Natural killer cell treated with Interleukin-12 subunit alpha and Interleukin-12 subunit beta and Interleukin-15 and Interleukin-18, amount 100 ng/mL, for 72 hours (primary cell): ENCODE measurements around the gene GSG1. TPM values are rescaled to one million over a fixed set of nuclear protein-coding genes. Genes with fewer than 3 reads are reported as not detected.

Experiments
- ATAC-seq, 2 donors: fragments of 150-1000 bp; cut with Tn5 transposase in 1 of 2; sonication (Bioruptor Pico), chemical (Tn5 transposase) in 1 of 2; 2 replicates each; pipeline ENCODE4 v1.10.0; 2021
- DNase-seq: peaks from one replicate; pipeline ENCODE4 v3.0.0; 2022; ENCODE audit warnings: low spot score
- H3K27ac Mint-ChIP-seq, 2 donors: 1 replicate in 1 of 2; 2 replicates in 1 of 2; pipeline ENCODE4 v1.8.0; 2022; ENCODE audit warnings: mixed read lengths in 2 of 2, mild to moderate bottlenecking in 1 of 2, moderate library complexity in 1 of 2
- H3K27me3 Mint-ChIP-seq, 2 donors: 1 replicate in 1 of 2; 2 replicates in 1 of 2; pipeline ENCODE4 v1.8.0; 2022; ENCODE audit warnings: mixed read lengths in 2 of 2
- H3K36me3 Mint-ChIP-seq: one replicate; pipeline ENCODE4 v1.8.0; 2022; ENCODE audit warnings: mixed read lengths
- H3K4me1 Mint-ChIP-seq, 2 donors: 1 replicate in 1 of 2; 2 replicates in 1 of 2; pipeline ENCODE4 v1.8.0; 2022; ENCODE audit warnings: low read depth in 2 of 2, mixed read lengths in 2 of 2, mild to moderate bottlenecking in 1 of 2
- H3K4me3 Mint-ChIP-seq: one replicate; pipeline ENCODE4 v1.8.0; 2022; ENCODE audit warnings: mixed read lengths
- H3K9me3 Mint-ChIP-seq: 2 replicates; pipeline ENCODE4 v1.8.0; 2022; ENCODE audit warnings: mixed read lengths
- total RNA-seq, 2 donors: library from RNA; stranded (reverse); gene quantifications; one replicate each; pipeline ENCODE4 v1.2.3, GENCODE V29; 2022

Gene GSG1
- not detected for total RNA-seq

DNA sequence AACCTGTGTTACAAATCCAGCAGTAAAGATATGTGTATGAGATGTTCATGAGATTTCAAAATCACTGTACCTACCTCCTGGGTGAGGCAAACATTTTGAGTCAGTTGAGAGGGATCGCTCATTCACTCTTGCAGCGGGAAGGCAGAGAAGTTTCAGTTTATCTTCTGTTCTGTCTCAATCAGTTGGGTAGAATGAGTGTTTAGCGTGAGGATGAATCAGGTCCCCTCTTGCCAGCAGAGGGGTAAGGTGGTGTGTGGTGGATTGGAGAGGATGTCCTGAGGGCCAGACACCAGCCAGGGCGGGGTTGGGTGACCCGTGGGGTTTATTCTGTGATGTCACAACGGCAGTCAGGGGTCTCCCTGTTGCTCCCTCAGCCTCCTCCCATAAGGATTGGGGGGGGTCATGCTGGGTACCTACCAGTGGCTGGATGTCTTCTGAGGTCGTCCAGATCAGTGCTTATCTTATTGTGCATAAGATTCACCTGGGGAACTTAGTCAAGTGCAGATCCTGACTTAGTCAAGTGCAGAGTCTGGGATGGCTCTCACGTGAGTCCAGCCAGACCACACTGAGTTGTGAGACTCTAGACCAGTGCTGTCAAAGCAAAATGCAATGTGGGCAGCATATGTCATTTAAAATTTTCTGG, at the start of gene GSG1:
Gene GSG1, minus strand, starts transcription at position 277 of the 643 bp plus-strand sequence. Its CDS starts 155 bp downstream, at position 122.
- Mint-ChIP-seq H3K4me3 (peak within 1 kb of the TSS; percentile 81), H3K9me3 (no peaks in the 10 kb centered on the region), H3K27ac (peak within 1 kb of the TSS; percentile 73 to 89), H3K36me3 (no peaks in the 10 kb centered on the region), H3K27me3 (peaks cover 8 to 9% of the 10 kb centered on the region in 2 donors), H3K4me1 (peaks cover 21 to 22% of the 10 kb centered on the region in 2 donors)
- DNase-seq (no peak), ATAC-seq (peak in 1 of 2 donors; percentile 18)

DNA sequence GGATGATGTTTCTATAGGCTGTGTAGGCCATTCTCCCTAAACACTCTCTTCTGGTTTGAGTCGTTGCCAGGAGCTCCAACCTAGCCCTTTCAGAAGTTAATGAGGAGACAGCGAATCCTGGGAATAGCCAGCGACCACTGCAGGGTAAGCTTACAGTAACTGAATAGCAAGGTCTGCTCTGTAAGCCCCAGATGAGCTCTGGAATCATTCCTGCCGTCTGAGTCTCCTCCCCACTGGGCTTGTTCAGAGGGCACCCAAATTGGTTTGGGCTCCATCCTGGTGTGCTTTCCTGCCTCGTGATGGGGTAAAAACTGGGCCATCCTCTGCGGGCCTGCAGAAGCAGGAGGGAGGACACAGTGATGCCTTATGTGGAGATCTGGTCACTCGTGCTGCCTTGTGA, 49.7 kb upstream of the GSG1 start:
- H3K36me3 Mint-ChIP-seq: no peaks in the 10 kb centered on the region

DNA sequence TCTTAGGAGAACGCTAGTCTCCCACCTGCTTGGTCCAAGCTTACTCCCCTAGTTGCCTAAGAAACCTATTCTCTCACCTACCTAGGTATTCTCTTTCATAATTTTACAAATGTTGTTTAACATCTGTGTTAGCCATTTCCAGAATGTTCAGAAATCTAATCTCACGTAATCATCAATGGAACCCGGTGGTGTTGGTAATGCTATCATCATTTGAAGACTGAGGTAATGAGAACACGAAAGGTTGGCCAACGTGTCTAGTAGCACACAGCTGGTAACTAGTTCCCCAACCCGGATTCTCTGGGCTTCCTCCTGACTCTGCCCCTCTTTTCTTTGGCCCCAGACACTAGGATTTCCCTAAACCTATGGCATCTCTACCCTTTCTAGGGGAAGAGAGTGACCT, 49.3 kb upstream of the GSG1 start:
- no peaks in the 10 kb centered on the region for H3K36me3 Mint-ChIP-seq
- ATAC-seq (no peak), DNase-seq (no peak)
- H3K4me3 Mint-ChIP-seq: no peak overlapping the region
- no peak overlapping the region for H3K27ac Mint-ChIP-seq
- peaks cover 17 to 53% of the 10 kb centered on the region in 2 donors for H3K27me3 Mint-ChIP-seq
- peaks cover 0 to 2% of the 10 kb centered on the region in 2 donors for H3K4me1 Mint-ChIP-seq
- no peaks in the 10 kb centered on the region for H3K9me3 Mint-ChIP-seq

More for the DNA sequence above, 49.7 kb upstream of the GSG1 start:
- no peak for DNase-seq
- Mint-ChIP-seq H3K4me3 (no peak overlapping the region), H3K27me3 (peaks cover 15 to 49% of the 10 kb centered on the region in 2 donors), H3K9me3 (no peaks in the 10 kb centered on the region), H3K4me1 (peaks cover 0 to 2% of the 10 kb centered on the region in 2 donors), H3K27ac (no peak overlapping the region)
- no peak for ATAC-seq

DNA sequence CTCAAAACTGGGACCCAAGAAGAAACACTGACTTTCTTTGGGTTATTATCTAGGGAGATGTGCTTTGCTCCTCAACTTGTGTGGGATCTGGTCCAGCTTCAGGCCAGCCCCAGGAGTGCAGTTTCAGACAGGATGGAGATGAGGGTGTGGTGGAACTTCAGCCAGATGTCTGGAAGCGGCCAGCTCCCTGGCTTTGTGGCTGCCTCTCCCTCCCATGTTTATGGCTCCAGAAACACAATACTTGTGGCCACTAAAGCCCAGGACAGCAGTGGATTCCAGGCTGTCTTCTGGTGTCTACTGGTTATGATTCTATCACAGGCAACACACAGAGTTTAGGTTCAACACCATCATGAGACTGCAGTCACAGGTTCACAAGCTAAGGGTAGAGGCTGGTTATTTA, 48.8 kb upstream of the GSG1 start:
- ATAC-seq: peak in 1 of 2 donors; percentile 24
- no peak overlapping the region for H3K27ac Mint-ChIP-seq
- peaks cover 19 to 58% of the 10 kb centered on the region in 2 donors for H3K27me3 Mint-ChIP-seq
- DNase-seq: no peak
- H3K4me3 Mint-ChIP-seq: no peak overlapping the region
- no peaks in the 10 kb centered on the region for H3K36me3 Mint-ChIP-seq
- H3K9me3 Mint-ChIP-seq: no peaks in the 10 kb centered on the region
- peaks cover 0 to 2% of the 10 kb centered on the region in 2 donors for H3K4me1 Mint-ChIP-seq

DNA sequence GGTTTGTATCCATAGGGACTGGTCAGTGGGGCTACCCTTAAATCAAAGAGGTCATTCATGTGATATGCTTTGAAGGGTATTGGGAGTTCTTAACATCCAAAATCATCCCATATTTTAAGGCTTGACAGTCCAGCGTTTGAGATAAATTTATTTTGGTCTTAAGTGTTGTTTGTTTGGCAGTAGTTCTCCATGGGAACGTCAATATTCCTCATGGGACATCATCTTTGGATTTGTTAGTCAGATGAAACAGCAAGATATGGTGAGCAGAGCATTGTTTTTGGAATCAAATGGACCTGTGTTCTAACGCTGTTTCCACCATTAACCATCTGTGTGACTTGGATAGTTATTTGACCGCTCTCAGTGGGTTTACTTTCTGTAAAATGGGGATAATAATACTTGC, 45.9 kb upstream of the GSG1 start:
- Mint-ChIP-seq H3K36me3 (no peaks in the 10 kb centered on the region), H3K27me3 (peaks cover 18 to 45% of the 10 kb centered on the region in 2 donors), H3K27ac (no peak overlapping the region), H3K9me3 (no peaks in the 10 kb centered on the region), H3K4me1 (peaks cover 0 to 2% of the 10 kb centered on the region in 2 donors), H3K4me3 (no peak overlapping the region)
- no peak for DNase-seq
- ATAC-seq: no peak

DNA sequence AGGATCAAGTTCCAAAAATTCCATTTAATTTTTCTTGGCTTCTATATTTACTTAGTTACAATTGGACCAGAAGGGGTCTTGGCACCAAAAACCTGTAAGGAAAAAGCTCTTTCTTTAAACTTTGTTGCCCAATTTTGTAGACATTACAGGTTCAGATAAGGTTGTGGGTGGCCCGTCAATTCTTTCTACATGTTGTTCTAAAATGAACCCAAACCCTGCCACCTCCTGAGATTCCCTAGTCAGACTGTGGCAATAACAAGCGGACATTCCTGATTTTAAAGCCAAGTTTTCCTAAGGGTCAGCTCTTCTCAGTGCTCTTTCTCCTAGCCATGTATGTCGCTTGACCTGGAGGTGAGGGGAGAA, 45.0 kb upstream of the GSG1 start:
- H3K4me3 Mint-ChIP-seq: no peak overlapping the region
- ATAC-seq: no peak
- no peaks in the 10 kb centered on the region for H3K9me3 Mint-ChIP-seq
- H3K27ac Mint-ChIP-seq: no peak overlapping the region
- H3K36me3 Mint-ChIP-seq: no peaks in the 10 kb centered on the region
- peaks cover 0 to 2% of the 10 kb centered on the region in 2 donors for H3K4me1 Mint-ChIP-seq
- peaks cover 14 to 38% of the 10 kb centered on the region in 2 donors for H3K27me3 Mint-ChIP-seq
- DNase-seq: no peak

DNA sequence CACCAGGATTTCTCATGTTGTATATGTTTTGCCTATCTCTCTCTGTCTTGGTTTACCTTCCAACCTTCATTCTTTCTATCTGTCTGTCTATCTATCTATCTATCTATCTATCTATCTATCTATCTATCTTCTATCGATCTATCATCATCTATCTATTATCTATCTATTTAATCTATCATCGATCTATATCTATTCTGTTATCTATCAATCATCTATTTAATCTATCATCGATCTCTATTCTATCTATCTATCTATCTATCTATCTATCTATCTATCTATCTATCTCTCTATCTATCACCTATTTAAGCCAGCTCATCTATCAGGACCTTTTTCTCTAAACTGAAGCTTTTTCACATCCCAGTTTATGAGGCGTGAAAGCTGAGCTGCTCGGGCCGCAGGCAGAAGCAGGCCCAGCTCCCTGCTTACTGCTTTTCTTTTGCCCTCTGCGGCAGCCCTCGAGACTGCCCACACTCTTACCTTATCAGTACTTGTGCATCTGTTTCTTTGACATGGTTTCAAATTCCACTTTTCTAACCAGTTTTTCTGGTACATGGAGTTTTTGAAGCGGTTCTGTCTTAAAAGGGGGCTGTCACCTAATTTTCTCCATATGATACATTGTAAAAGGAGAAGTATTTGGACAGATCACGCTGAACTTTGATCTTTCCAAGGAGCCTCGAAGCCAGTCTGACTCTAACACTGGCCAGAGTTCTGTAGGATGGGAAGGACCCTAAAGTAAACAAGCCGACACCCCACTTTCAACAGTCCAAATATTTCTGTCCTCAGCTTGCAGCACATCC, 44.4 kb upstream of the GSG1 start:
- Mint-ChIP-seq H3K4me3 (no peak overlapping the region), H3K4me1 (peaks cover 0 to 2% of the 10 kb centered on the region in 2 donors), H3K27ac (no peak overlapping the region), H3K9me3 (no peaks in the 10 kb centered on the region), H3K36me3 (no peaks in the 10 kb centered on the region), H3K27me3 (peaks cover 14 to 36% of the 10 kb centered on the region in 2 donors)
- ATAC-seq (no peak), DNase-seq (no peak)

DNA sequence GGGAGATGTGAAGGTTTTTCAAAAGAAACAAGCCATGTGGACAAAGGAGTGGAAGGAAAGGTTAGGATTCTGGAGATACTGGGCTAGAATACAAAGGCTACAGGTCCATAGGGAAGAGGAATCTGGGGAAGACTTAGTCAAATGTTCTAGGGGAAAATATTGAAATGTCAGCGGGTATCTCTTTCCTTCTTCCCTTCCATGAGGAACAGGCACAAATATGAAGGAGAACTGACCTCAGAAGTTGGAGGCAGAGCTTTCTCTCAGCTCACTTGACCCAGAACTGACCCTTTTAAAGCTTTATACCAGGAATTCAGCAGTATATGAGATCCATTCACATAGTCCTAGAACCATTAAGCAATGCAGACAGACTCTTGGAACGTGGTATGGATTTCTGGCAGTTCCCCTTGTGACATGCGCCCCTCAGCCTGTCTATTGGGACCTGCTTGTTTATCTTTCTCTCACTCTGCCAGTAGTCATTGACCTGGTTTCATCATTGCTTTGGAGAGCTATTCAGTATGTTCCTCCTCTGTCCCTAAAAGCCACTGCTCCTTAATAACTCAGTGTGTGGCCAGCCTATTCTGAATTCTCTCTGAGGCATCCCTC, 43.0 kb upstream of the GSG1 start:
- no peak for DNase-seq
- no peaks in the 10 kb centered on the region for H3K9me3 Mint-ChIP-seq
- peaks cover 14 to 36% of the 10 kb centered on the region in 2 donors for H3K27me3 Mint-ChIP-seq
- no peak overlapping the region for H3K4me3 Mint-ChIP-seq
- no peak for ATAC-seq
- no peaks in the 10 kb centered on the region for H3K36me3 Mint-ChIP-seq
- peaks cover 0 to 2% of the 10 kb centered on the region in 2 donors for H3K4me1 Mint-ChIP-seq
- H3K27ac Mint-ChIP-seq: no peak overlapping the region

DNA sequence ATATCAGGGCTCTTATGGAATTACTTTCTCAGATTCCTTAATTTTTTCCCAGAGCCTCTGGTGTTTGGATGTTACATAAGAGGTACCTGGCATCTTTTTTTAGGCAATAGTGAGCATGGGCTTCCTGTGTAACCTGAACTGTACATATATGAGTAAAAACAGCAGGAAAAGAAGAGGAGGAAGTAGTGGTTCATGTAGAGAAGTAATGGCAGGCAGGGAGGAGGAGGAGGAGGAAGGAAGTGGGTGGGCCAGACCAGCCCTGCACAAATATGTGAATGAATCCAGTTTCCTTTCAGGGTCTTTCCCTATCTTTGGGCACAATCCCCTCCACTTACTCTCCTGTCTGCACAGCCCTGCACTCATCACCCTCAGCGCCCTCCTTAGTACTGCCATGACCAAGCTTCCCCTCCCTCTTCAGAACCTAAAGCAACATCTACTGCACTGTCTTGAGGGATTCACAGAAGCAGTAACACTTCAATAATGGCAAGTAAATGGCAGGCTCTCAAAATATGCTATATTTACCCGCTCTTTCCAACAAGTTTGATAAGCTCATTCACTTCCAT, 40.9 kb upstream of the GSG1 start:
- no peaks in the 10 kb centered on the region for H3K9me3 Mint-ChIP-seq
- peaks cover 11 to 20% of the 10 kb centered on the region in 2 donors for H3K27me3 Mint-ChIP-seq
- no peak overlapping the region for H3K4me3 Mint-ChIP-seq
- H3K36me3 Mint-ChIP-seq: no peaks in the 10 kb centered on the region
- peaks cover 0 to 2% of the 10 kb centered on the region in 2 donors for H3K4me1 Mint-ChIP-seq
- H3K27ac Mint-ChIP-seq: no peak overlapping the region
- no peak for DNase-seq
- no peak for ATAC-seq

DNA sequence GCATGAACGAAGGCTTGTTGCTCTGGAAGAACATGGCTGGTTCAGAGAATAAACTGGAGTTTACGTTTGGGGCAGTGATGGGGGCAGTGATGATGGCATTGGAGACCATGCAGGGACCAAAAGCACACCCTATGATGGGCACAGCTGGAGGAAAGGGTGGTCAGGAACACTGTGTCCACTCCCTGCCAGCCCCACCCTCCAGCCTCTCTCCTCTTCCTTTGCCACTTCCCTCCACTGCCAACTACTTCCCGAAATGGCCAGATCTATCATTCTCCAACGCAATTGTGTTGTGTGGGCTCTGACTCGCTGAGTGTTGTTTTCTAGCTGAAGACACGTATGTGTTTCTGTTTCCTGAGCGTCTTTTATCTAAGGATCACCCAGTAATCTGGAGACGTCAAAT, 39.3 kb upstream of the GSG1 start:
- Mint-ChIP-seq H3K36me3 (no peaks in the 10 kb centered on the region), H3K27me3 (peaks cover 6 to 13% of the 10 kb centered on the region in 2 donors), H3K4me1 (peaks cover 0 to 2% of the 10 kb centered on the region in 2 donors), H3K27ac (no peak overlapping the region), H3K9me3 (no peaks in the 10 kb centered on the region), H3K4me3 (no peak overlapping the region)
- ATAC-seq: no peak
- DNase-seq: no peak

DNA sequence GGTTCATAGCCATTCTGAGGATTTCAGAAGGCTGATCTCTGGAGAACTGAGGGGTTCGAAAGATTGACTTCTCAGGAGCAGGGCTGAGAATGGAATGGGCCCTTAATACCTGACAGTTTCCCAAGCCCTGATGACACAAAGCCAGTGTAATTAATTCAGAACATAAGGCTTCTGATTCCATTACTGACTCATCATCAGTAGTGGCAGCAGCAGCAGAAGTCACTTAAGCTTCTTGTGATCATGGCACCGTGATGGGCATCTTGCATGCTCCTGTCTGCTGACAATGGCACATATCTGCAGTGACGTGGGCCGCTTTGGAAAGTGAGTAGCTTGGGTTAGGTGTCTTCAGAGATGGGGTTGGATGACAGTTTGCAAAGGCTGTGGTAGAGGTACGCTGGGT, 38.2 kb upstream of the GSG1 start:
- Mint-ChIP-seq H3K4me1 (peaks cover 0 to 2% of the 10 kb centered on the region in 2 donors), H3K27ac (no peak overlapping the region), H3K36me3 (no peaks in the 10 kb centered on the region), H3K9me3 (no peaks in the 10 kb centered on the region), H3K4me3 (no peak overlapping the region), H3K27me3 (peaks cover 0 to 9% of the 10 kb centered on the region in 2 donors)
- DNase-seq (no peak), ATAC-seq (no peak)

DNA sequence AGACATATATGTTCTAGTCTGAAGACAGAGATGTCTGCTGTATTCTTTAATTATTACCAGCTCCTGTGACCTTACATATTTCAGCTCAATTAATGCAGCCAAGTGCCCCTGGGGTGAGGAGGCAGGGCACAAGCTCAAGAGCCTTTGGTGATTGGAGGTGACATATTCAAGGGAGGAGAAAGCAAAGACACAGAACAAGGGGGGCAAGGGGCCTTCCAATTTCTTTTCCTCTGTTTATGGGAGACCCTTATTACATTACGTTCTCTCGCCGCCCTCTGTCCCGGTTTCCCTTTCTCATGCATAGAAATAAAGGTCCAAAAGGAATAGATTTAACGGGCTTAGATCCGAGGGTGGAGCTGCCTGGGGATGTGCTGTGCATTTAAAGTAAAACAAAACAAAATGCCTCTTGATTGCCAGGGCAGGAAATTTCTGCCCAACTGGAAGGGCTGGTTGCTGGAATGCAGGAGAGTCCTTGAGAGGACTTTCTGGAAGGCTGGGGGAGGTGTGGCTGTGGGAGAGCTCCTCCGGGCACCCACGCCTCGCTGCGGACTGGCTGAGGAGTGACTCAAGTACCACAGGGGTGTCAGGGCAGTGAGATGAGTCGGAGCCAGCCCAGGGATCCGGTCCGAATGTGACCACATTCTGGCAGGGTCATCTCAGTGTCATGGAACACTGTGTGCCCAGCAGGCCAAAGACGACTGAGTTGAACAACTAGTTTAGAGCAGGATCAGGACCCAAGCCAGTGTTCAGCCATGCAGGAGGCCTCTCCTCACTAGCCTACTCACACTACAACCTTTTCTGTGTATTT, 32.1 kb upstream of the GSG1 start:
- no peak for DNase-seq
- Mint-ChIP-seq H3K9me3 (no peaks in the 10 kb centered on the region), H3K27me3 (peaks cover 11 to 36% of the 10 kb centered on the region in 2 donors), H3K4me3 (no peak overlapping the region), H3K27ac (no peak overlapping the region), H3K4me1 (no peaks in the 10 kb centered on the region), H3K36me3 (no peaks in the 10 kb centered on the region)
- ATAC-seq: no peak

DNA sequence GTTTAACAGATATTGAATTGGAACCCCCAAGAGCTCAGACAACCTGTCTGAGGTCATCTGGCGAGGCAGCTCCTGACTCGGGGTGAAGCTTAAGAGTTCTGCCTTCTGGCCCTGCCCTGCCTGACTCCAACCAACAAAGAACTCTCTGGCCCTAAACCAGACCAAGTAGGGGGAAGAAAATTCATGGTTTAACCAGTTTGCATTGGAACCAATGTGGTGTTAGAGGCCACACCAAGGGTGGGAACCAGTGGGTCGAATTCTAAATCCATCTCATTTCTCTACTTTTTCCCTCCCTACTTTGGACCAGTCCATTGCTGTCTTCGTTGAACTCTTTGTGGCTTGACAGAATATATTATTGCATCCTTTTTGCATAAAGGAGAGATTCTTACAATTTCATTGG, 30.4 kb upstream of the GSG1 start:
- H3K9me3 Mint-ChIP-seq: no peaks in the 10 kb centered on the region

More for the DNA sequence above, 30.4 kb upstream of the GSG1 start:
- Mint-ChIP-seq H3K27me3 (peaks cover 17 to 48% of the 10 kb centered on the region in 2 donors), H3K4me1 (no peaks in the 10 kb centered on the region), H3K36me3 (no peaks in the 10 kb centered on the region), H3K4me3 (no peak overlapping the region), H3K27ac (no peak overlapping the region)
- ATAC-seq: no peak
- DNase-seq: no peak
